Activated CD4-positive, alpha-beta memory T cell treated with anti-CD3 and anti-CD28 coated beads, Interleukin-2, amount 10 ng/mL, durations not matched to agents 7 days and 5 days (primary cell): ENCODE data around the gene KIF25. TPM values are rescaled to one million over a fixed set of nuclear protein-coding genes. Genes with fewer than 3 reads are reported as not detected.

Experiments
- CTCF ChIA-PET: fragments of 350-600 bp; sonication (Branson Sonifier 250); formaldehyde crosslinking; loops from one replicate; lab custom pipeline; 2021; ENCODE audit warnings: antibody characterized with exemption, inconsistent platforms; lab: Charles Lee
- POLR2A ChIA-PET: fragments of 350-600 bp; sonication (Branson Sonifier 250); formaldehyde crosslinking; loops from one replicate; lab custom pipeline; 2021; ENCODE audit warnings: antibody characterized with exemption; lab: Charles Lee
- DNase-seq: peaks from one replicate; pipeline ENCODE4 v3.0.0-alpha.2; 2020
- H3K27ac Mint-ChIP-seq: one replicate; pipeline ENCODE4 v1.8.0; 2021; ENCODE audit warnings: mild to moderate bottlenecking, mixed read lengths
- H3K27me3 Mint-ChIP-seq: one replicate; pipeline ENCODE4 v1.8.0; 2021; ENCODE audit warnings: mixed read lengths
- H3K36me3 Mint-ChIP-seq: one replicate; pipeline ENCODE4 v1.8.0; 2021; ENCODE audit warnings: low read depth, mixed read lengths
- H3K4me1 Mint-ChIP-seq: one replicate; pipeline ENCODE4 v1.8.0; 2021; ENCODE audit warnings: mixed read lengths
- H3K4me3 Mint-ChIP-seq: one replicate; pipeline ENCODE4 v1.8.0; 2021; ENCODE audit warnings: mild to moderate bottlenecking, mixed read lengths
- H3K9me3 Mint-ChIP-seq: one replicate; pipeline ENCODE4 v1.8.0; 2021; ENCODE audit warnings: mixed read lengths
- total RNA-seq, 2 experiments: library from RNA; stranded (reverse); gene quantifications; one replicate each; pipeline ENCODE4 v1.2.3, GENCODE V29; 2021

KIF25 gene
- total RNA-seq, 2 experiments from 2014 or later, result not detected

DNA sequence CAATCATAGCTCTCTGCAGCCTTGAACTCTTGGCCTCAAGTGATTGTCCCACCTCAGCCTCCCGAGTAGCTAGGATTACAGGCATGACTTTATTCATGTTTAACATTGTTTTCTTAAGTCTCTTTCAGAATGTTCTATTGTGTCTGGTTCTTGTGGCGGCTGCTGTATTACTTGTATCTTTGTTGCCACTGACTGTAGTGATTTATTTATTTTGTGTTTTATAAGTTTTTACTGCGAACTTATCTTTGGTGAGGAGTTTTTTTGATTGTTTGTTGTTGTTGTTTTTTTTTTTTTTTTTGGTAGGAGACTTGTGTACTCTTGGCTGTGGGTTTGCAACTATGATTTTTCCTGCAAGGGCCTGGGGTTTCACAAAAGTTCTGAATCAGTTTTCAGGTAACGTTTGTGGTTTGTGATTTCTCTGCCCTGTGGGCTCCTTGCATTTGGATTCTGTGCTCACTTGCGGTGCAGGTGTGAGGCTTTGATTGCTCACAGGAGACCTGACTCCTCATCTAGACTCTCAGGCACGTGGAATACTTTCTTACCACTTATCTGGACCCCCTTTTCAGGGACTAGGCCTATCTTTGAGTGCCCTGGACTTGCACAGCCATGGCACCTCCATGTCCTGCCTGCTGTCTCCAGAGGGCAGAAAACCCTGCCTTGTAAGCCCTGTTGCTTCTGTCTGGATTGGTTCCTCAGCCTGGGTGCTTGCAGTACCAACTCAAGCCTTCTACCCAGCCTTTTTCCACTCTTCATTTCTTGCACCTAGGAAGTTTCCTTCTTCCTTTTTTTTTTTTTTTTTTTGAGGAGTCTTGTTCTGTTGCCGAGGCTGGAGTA lies 25.2 kb downstream of the KIF25 start:
- no peak overlapping the region for H3K27ac Mint-ChIP-seq
- H3K9me3 Mint-ChIP-seq, result no peaks in the 10 kb centered on the region
- no peak overlapping the region for H3K4me3 Mint-ChIP-seq
- ChIA-PET POLR2A (no interaction called here), CTCF (no interaction called here)
- no peaks in the 10 kb centered on the region for H3K36me3 Mint-ChIP-seq
- no peaks in the 10 kb centered on the region for H3K4me1 Mint-ChIP-seq
- H3K27me3 Mint-ChIP-seq, result peaks cover 6% of the 10 kb centered on the region
- no peak for DNase-seq

- Mint-ChIP-seq H3K27me3 (peaks cover 9% of the 10 kb centered on the region), H3K4me3 (no peak overlapping the region), H3K36me3 (no peaks in the 10 kb centered on the region), H3K27ac (no peak overlapping the region), H3K4me1 (no peaks in the 10 kb centered on the region), H3K9me3 (no peaks in the 10 kb centered on the region)
- DNase-seq, result no peak
- ChIA-PET CTCF (no interaction called here), POLR2A (no interaction called here)
These were observed 27.6 kb downstream of the KIF25 start for GRCh38 chr6:168024951-168025510.

GRCh38 chr6:168025831-168026710 lies 28.6 kb downstream of the KIF25 start:
- no peak for DNase-seq
- Mint-ChIP-seq H3K27me3 (peaks cover 7% of the 10 kb centered on the region), H3K4me3 (no peak overlapping the region), H3K4me1 (no peaks in the 10 kb centered on the region), H3K9me3 (no peaks in the 10 kb centered on the region), H3K36me3 (no peaks in the 10 kb centered on the region), H3K27ac (no peak overlapping the region)
- ChIA-PET POLR2A (no interaction called here), CTCF (no interaction called here)

DNA sequence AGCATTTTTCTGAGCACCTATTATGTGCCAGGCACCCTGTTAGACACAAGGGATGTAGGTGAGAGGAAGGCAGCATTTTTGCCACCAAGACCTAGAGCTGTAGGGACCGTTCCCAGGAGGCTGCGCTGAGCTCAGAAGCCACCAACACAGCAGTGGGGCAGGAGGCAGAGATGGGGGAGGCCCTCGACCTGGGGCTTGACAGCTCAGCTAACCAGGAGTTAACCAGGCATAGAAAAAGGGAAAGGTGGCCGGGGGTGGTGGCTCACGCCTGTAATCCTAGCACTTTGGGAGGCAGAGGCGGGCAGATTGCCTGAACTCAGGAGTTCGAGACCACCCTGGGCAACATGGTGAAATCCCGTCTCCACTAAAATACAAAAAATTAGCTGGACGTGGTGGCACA lies 29.5 kb downstream of the KIF25 start:
- H3K27ac Mint-ChIP-seq, result no peak overlapping the region
- no peaks in the 10 kb centered on the region for H3K9me3 Mint-ChIP-seq
- H3K4me1 Mint-ChIP-seq, result no peaks in the 10 kb centered on the region
- POLR2A ChIA-PET, result no interaction called here
- H3K4me3 Mint-ChIP-seq, result no peak overlapping the region
- CTCF ChIA-PET, result no interaction called here
- H3K27me3 Mint-ChIP-seq, result peaks cover 7% of the 10 kb centered on the region
- no peaks in the 10 kb centered on the region for H3K36me3 Mint-ChIP-seq
- DNase-seq, result no peak

- CTCF ChIA-PET, result no interaction called here
- H3K27me3 Mint-ChIP-seq, result peaks cover 7% of the 10 kb centered on the region
These were observed 30.1 kb downstream of the KIF25 start for GRCh38 chr6:168027521-168027920.

DNA sequence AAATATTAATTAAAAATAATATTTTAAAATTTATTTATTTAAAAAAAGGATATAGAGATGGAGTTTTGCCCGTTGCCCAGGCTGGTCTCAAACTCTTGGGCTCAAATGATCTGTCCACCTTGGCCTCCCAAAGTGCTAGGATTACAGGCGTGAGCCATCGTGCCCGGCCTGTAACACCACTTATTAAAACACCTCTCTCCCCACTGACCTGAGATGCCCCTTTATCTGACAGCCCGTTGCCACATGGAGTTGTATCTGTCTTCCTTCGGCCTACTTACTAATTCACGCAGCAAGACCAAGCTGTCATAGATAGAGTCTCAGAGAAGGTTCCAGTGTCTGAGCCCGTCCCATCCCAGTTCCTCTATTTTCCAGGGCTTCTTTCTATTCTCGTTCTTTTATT lies 30.7 kb downstream of the KIF25 start:
- H3K27ac Mint-ChIP-seq, result no peak overlapping the region
- ChIA-PET POLR2A (no interaction called here), CTCF (no interaction called here)
- no peaks in the 10 kb centered on the region for H3K36me3 Mint-ChIP-seq
- no peaks in the 10 kb centered on the region for H3K9me3 Mint-ChIP-seq
- peaks cover 7% of the 10 kb centered on the region for H3K27me3 Mint-ChIP-seq
- no peaks in the 10 kb centered on the region for H3K4me1 Mint-ChIP-seq
- no peak for DNase-seq
- no peak overlapping the region for H3K4me3 Mint-ChIP-seq

More at GRCh38 chr6:168027521-168027920, 30.1 kb downstream of the KIF25 start:
- Mint-ChIP-seq H3K36me3 (no peaks in the 10 kb centered on the region), H3K9me3 (no peaks in the 10 kb centered on the region), H3K4me3 (no peak overlapping the region), H3K27ac (no peak overlapping the region), H3K4me1 (no peaks in the 10 kb centered on the region)
- POLR2A ChIA-PET, result no interaction called here
- no peak for DNase-seq

DNA sequence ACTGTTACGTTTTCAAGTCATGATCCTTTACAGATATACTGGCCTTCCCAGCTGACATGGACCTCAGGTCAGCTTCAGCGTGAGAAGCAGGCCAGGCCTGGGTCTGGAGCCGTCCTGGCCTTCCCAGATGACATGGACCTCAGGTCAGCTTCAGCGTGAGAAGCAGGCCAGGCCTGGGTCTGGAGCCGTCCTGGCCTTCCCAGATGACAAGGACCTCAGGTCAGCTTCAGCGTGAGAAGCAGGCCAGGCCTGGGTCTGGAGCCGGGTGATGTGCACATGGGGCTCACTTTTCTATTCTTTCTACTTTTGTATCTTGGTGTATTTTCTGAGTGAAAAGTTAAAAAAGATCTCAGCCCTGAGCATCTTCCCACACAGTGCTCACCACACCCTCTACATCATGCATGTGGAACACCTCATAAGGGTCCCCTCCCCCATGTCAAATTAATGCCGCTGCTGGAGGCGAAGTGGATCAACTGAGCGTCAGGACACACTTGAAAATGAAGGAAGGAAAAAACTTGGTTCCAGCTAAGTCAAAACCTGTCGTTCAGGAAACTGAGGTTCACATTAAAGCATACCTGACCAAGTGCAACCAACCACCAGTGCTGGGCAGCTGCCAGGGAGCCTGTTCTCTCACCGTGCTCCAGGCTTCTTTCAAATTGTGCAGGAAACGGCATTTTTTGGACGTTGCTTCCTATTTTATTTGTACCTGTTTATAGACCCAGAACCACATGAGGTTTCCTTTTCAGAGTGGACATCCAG lies 32.2 kb downstream of the KIF25 start:
- H3K4me3 Mint-ChIP-seq, result no peak overlapping the region
- no peak overlapping the region for H3K27ac Mint-ChIP-seq
- H3K9me3 Mint-ChIP-seq, result peaks cover 4% of the 10 kb centered on the region
- POLR2A ChIA-PET, result no interaction called here
- H3K27me3 Mint-ChIP-seq, result peaks cover 12% of the 10 kb centered on the region
- CTCF ChIA-PET, result no interaction called here
- DNase-seq, result no peak
- no peaks in the 10 kb centered on the region for H3K36me3 Mint-ChIP-seq
- H3K4me1 Mint-ChIP-seq, result no peaks in the 10 kb centered on the region

GRCh38 chr6:168030218-168030746 lies 32.8 kb downstream of the KIF25 start:
- POLR2A ChIA-PET, result no interaction called here
- Mint-ChIP-seq H3K9me3 (peaks cover 4% of the 10 kb centered on the region), H3K27me3 (peaks cover 19% of the 10 kb centered on the region), H3K4me1 (no peaks in the 10 kb centered on the region), H3K36me3 (no peaks in the 10 kb centered on the region), H3K4me3 (no peak overlapping the region), H3K27ac (no peak overlapping the region)
- DNase-seq, result no peak
- CTCF ChIA-PET, result no interaction called here

DNA sequence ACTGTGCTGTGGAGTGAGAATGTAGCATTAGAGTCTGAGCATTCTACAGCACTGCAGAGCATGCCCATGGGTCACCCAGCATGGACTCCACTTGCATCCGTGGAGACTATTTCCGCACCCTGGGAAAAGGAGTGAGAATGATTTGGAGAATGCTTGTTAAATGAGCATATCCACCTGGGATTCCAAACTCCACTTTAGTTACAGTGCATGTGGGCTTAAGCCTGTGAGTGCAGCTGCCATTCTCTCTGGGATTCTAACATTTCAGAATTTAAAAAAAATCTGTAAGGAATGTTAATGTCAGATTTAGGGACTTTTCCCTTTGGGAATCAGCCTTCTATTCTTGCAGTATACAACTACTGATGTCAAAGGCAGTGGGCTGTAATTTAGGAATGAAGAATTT lies 33.4 kb downstream of the KIF25 start:
- H3K4me3 Mint-ChIP-seq, result no peak overlapping the region
- peaks cover 4% of the 10 kb centered on the region for H3K4me1 Mint-ChIP-seq
- no peak for DNase-seq
- peaks cover 22% of the 10 kb centered on the region for H3K27me3 Mint-ChIP-seq
- ChIA-PET CTCF (no interaction called here), POLR2A (no interaction called here)
- no peaks in the 10 kb centered on the region for H3K36me3 Mint-ChIP-seq
- H3K27ac Mint-ChIP-seq, result no peak overlapping the region
- peaks cover 4% of the 10 kb centered on the region for H3K9me3 Mint-ChIP-seq

DNA sequence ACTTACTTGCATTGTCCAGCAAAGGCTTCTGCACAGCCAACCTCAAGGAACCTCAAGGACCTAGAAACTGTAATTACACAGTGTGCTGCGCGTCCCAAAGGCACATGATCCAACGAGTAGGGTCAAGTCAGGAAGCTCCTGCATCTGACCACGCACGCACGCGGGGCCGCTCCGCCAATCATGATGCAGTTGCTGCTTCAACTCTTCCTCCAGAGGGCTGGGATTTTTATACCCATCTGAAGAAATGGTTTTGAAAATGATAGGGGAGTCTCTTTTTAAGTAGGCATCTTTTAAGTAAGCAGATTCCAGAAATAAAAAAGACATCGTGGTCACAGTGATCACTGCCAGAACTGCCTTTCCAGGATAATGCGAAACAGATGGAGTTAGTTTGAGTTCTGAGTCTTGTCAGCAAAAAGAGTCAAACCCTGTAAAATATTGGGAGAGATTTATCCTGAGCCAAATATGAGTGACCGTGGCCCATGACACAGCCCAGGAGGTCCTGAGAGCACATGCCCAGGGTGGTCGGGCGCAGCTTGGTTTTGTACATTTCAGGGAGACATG lies 34.0 kb downstream of the KIF25 start:
- no peak overlapping the region for H3K27ac Mint-ChIP-seq
- peaks cover 5% of the 10 kb centered on the region for H3K9me3 Mint-ChIP-seq
- H3K27me3 Mint-ChIP-seq, result peaks cover 21% of the 10 kb centered on the region
- CTCF ChIA-PET, result no interaction called here
- POLR2A ChIA-PET, result no interaction called here
- no peak overlapping the region for H3K4me3 Mint-ChIP-seq
- DNase-seq, result no peak
- H3K4me1 Mint-ChIP-seq, result peaks cover 8% of the 10 kb centered on the region
- H3K36me3 Mint-ChIP-seq, result no peaks in the 10 kb centered on the region

GRCh38 chr6:168032005-168032760 lies 34.7 kb downstream of the KIF25 start:
- H3K27me3 Mint-ChIP-seq, result peaks cover 21% of the 10 kb centered on the region
- ChIA-PET POLR2A (no interaction called here), CTCF (no interaction called here)
- H3K36me3 Mint-ChIP-seq, result no peaks in the 10 kb centered on the region
- H3K9me3 Mint-ChIP-seq, result peaks cover 7% of the 10 kb centered on the region
- no peak overlapping the region for H3K4me3 Mint-ChIP-seq
- H3K4me1 Mint-ChIP-seq, result peaks cover 10% of the 10 kb centered on the region
- no peak overlapping the region for H3K27ac Mint-ChIP-seq
- no peak for DNase-seq

DNA sequence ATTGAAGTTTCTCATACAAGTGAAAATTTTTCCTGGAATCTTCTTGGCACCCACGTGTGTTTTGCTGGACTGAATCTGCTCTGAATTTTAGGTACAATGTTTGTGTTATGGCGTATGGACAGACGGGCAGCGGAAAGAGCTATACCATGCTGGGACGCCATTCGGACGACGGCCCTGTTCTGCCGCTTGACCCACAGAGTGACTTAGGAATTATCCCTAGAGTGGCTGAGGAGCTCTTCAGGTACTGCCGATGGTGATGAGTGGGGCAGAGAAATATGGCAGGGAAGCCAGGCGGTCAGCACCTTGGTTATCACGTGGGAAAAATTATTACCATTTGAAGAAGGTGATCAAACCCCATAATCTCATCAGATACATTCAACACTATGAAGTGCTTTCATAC lies 36.3 kb downstream of the KIF25 start:
- no peak overlapping the region for H3K27ac Mint-ChIP-seq
- no peak overlapping the region for H3K4me3 Mint-ChIP-seq
- POLR2A ChIA-PET, result no interaction called here
- peaks cover 9% of the 10 kb centered on the region for H3K9me3 Mint-ChIP-seq
- peaks cover 2% of the 10 kb centered on the region for H3K36me3 Mint-ChIP-seq
- CTCF ChIA-PET, result no interaction called here
- peaks cover 19% of the 10 kb centered on the region for H3K27me3 Mint-ChIP-seq
- peaks cover 10% of the 10 kb centered on the region for H3K4me1 Mint-ChIP-seq
- DNase-seq, result no peak
